HG03060 (cell line): Measurements from ENCODE around the gene LRRC32.

Experiments
- ATAC-seq: cut with Tn5 transposase; IDR thresholded peaks from one replicate; pipeline ENCODE4 v1.9.1; 2021; ENCODE audit warnings: low read depth, moderate number of reproducible peaks; ENCODE audit not compliant: unreplicated experiment

LRRC32 gene

DNA sequence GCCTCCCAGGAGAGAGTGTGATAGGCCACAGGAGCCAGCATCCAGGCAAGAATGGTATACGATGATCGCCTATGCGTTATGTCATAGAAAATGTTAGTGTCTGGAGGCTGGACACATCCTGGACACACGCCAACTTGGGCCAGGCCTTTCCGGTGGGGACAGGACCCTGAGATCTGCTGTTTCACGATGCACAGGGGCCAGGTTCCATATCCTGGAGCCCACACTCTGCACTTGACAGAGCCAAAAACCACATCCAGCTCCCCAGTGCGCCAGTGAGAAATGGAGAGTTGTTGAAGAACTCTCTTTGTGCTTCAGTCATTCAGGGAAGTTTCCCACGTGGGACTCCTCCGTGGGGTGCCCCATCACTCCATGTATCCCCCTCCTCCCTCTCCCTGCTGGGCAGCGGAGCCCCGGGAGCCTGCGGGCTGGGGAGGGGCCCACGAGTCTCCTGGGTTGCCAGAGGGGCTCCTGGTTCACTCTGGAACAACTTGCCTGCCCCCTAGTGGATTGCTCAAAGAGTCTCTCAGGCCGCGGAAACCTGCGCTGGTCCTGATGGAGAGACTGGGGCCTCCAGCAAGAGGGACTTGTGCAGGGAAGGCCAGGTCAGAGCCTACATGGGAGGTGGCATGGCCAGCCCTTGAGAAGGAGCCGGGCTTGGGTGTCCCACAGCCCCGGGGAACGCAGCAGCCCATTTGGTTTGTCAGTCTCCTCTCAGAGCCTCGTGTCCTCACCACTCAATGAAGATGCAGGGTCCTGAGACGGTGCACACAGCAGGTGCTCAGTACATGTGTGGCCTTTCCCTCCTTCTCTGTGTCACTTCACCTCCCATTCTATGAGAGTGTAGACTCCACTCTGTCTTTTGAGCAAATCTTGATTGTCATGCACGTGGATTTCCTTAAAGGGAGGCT lies 10.2 kb upstream of the LRRC32 start:
- no peak for ATAC-seq

DNA sequence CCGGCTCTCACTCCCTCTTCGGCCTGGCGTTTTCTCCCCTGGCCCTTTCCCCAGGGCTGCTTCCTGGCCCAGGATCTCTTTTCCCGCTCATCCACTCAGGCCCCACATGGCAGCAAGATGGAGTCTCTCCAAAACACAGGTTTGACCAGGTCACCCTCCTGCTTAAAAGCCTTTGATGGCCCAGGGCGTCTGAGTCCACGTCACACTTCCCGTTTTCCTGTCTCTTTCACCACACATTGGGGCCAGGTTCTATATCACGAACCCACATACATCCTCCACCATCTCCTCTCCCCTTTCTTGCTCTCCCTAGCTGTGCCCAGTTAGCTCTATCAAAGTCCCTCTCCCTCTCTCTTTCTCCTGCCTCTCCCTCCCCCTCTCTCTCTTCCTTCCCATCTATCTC lies 7.8 kb upstream of the LRRC32 start:
- ATAC-seq = no peak

DNA sequence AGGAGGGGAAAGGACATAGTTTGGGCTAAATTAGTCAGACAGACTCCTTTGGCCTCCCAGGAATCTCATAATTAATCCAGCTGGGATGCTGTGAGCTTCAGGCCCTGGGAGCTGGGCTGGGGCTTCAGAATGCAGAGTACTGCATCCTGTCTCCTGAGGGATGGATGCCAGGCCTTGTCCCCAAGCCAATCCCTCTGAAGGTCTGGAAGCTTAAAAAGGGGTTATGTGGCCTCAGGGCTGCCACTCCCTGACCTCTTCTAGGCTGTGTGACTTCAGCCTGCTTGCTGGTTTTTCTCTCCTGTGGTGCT lies 6.9 kb upstream of the LRRC32 start:
- no peak for ATAC-seq

DNA sequence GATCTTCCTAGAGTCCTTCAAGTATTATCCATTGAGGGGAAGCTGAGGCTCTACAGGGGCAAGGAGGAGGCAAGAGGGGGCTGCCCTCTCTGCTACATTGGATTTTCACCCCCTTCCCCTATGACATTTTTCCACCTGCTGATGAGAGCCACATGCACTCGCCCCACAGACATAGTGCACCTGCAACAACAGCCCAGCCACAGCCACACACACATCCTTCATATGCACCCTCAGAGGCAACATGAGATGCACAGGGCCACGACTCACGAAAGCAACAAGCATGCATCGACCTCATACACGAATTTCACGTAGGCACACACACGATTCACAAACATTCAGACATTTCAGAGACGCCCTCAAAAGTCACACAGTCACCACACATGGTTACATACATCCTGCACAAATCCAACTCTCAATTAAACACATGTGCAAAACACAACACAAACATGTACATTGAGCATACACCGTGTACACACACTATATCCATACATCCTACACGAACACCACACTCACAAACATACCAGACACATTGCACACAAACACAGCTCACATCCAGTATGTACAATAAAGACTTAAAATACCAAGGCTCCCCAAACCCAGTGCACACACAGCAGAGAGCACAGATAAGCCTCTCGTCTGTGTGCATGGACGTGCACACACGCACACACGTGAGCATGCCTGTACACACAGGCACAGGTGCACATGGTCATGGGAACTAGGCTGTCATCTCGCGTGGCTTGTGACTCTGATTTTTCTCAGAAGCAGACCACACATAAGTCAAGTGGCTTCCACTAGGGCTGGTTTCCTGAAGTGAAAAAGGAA lies 6.3 kb upstream of the LRRC32 start:
- no peak for ATAC-seq

DNA sequence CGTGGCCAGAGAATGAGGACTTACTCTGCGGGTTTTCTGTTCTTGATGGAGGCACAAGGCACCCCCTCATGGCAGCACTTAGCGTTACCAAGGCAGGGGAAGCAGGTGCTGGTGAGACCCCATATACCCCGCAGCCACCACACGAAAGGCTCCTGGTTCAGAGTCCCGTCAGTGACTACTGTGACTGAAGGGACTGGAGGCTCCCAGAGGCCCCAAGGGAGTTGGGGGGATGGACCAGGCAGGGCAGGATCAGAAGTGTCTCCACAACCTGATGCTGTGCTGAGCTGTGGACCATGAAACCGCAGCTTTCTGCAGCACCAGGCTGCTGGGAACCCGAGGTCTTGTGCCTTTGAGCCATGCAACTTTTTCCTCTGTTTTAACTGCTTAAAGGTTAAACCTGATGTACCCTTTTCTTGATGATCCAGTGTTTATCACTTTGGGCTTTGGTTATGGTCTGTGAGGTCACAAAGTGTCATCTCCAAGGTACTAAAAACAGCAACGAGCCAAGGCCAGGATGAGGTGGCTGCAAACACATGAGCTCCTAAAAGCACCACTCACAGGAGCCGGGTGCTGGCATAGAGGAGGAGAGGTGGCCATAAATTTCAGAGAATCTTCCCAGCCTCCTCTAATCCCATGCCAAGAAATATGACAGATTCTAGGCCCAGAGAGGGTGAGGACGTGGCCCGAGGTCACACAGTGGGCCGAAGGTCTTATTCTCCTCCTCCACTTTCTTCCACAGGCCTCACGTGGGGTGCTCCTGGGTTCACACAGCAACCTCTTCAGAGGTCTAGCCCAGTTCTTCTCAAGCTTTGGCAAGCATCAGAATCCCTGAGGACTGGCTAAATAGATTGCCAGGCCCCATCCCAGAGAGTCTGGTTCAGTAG lies 4.2 kb upstream of the LRRC32 start:
- ATAC-seq = no peak

DNA sequence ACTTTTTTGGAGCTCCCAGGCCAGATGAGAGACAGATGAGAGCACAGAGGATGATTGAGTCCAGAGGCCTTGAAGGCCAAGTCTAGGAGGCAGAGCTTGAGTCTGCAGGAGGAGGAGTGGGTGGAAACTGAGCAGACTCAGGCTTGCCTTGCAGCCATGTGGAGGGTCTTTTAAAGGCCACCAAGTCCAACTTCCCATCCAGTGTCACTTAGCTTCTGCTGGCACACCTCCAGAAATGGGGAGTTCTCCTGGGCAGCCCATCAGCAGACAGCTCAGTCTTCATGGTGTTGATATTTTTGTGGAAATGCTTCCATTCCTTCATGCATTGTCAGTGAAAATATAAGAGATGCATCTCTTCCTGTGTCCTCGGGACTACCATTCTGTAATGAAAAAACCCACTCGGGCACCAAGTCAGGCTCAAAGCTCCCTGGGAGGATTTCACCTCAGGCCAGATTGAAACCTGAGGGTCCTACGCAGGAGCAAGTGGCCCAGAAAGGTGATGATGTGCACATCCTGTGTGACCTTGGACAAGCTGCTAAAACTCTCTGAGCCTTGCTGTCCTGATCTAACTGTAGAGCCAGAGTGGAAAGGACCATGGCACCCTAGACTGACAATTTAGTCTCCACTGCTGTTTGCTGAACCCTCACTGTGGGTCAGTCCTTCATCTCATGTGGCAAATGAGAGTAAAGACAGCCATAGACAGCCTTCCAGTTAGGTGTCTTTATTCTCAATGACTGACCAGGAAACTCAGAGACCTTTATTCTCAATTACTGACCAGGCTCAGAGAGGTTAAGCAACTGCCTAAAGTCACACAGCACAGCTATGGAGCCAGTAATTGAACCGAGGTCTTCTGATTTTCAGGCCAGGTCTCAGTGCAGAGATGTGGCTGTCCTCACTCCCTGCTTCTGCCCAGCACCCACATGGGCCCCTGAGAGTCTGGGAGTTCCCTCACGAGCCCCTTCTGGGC lies 2.9 kb upstream of the LRRC32 start:
- ATAC-seq = no peak

DNA sequence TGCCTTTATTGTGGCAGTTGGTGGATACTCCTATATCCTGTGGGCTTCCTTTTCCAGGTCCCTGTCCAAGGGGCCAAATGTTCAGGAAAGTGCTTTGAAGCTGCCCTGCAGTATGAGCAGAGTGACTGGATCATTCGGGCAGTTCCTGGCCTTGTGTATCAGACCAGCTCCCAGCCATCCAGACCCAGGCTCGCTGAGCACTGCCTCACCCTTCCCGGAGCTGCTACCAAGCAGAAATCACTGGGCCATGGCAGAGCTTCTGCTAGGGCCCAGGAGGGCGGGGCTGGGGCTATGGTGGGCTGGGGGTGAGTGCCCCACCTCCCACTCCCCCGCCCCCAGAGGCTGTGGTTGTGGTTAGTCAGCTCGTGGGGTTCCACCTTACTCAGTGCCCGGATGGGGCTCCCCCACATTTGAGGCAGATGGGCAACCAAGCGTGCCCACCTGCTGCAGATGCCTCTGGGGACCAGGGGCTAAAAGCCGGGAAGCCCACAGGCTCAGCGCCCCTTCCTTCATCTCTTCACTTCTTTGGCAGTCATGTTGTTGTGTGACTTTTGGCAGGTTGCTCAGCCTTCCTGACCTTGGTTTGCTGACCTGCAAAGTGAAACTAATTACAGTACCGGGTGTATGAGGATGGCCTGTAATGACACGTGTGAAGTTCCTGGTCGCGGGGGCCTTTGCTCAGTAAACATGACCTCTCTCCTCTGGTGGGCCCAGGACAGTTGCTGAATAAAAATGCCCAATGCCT lies 2.1 kb upstream of the LRRC32 start:
- peak; percentile 61 for ATAC-seq

DNA sequence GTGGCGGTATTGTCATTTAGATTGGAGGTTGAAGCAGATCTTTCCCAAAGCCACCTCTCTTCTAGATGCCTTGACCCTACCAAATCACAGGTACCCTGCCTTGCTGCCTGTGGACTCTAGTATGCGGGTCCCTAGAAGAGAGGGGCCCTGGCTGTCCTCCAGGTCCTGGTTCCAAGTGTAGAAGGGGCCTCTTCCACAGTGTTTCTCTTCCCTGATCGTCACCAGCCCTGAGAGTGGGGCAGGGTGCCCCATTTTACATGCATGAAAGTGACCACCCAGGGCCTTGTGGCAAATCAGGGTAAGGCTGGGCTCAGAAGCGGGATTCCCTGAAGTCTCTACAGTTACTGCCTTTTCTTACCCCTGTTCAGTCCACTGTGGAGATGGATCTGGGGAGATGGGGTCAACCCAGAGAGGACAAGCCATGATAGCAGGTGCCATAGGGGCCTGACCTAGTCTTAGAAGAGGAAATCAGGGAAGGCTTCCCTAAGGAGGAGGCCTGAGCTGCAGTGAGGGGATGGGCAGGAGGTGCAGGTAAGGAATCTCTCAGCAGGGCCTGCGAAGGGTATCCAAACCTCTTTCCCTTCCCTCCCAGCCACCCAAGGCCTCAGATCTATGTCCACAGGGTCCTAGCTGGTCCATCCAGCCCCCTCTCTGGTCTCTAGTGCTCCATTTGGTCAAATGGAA lies 1.2 kb upstream of the LRRC32 start:
- ATAC-seq = no peak

DNA sequence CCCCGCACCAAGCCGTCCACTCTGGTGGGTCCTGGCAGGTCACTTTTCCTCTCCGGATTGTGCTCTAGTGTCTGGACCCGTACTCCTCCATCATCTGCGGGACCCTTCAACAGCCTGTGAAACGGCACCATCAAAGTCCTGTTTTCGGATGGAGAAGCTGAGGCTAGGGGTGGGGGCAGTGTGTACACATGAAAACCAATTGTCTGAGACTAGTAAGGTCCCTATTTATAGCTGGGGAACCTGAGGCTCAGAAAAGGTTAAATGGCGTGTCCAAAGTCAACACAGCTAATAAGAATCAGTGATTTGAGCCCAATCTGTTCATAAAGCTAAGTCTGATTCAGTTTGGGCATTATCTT lies 668 bp upstream of the LRRC32 start:
- ATAC-seq = no peak

DNA sequence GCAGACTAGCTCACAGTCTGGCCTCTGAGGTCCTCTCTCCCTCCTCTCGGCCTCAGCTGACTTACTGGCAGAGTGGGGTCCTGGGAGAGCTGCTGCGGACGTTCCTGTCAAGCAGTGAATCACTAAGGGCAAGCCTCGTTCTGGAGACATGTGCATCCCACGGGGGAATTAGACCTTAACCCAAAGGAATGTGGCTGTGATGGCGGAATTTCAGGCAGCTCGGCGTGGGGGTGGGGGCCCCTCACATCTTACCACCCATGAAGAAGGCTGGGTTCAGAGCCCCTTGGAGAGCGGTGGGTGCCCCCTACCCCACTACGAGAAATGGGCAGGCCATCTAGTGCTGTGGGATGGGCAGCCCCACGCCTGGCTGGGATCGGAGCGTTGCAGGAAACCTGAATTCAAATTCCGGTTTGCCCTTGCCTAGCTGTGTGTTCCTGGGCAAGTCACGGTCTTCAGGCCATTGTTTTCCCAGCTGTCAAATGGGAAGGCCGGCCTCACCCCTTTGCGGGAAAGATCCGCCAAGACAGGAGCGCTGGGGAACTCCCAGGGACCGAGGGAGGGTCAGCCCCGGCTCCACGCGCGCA lies 554 bp downstream of the LRRC32 start:
- no peak for ATAC-seq

DNA sequence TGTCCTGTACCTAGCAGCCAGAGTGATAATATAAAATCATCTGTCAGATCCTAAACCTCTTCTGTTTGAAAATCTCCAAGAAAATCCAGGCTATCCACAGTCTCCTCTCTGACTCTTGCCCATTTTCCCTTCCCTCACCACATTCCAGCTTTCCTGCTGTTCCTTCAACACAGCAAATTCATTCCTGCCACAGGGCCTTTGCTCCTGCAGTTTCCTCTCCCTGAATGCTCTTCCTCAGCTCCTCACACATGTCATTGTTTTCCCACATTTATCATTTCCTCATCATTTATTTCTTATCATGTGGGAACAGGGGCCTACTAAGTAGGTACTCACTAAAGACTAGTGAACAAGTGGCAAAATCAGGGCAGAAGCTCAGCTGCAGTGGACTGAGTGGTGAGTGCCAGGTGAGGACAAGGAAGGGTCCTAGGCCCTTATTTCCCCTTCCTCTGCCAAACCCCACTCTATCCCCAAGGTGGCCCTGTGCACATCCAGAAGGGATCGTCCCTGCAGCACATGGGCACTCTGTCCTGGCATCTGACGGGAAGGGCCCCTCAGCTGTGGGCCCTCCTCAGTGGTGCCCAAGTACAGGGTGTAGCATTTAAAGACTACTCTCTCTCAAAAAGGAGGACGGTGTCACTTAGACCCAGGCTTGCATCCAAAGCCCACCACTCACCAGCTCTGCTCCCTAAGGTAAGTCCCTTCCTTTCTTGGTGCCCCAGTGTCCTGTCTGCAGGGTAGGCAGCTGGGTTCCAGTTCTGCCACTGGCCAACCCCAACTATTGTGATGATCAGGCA lies 2.0 kb downstream of the LRRC32 start:
- no peak for ATAC-seq

DNA sequence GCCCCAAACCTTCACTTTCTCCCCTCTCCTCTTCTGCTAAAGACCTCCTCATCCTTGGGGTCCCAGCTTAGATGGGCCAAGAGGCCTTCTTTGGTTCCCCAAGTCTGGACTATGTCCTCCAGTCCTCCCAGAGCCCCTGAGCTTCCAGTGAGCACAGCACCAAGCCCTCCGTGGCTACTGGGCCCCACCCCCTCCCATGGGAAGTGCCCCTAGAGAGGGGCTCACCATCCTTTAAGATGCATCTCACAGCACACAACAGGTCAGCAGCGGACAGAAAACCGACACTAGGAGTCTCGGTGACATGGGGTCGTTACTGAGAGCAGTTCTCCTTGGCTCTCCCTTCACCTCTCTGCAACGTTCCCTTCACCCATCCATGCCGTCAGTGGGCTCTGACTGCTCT lies 2.7 kb downstream of the LRRC32 start:
- ATAC-seq = no peak

DNA sequence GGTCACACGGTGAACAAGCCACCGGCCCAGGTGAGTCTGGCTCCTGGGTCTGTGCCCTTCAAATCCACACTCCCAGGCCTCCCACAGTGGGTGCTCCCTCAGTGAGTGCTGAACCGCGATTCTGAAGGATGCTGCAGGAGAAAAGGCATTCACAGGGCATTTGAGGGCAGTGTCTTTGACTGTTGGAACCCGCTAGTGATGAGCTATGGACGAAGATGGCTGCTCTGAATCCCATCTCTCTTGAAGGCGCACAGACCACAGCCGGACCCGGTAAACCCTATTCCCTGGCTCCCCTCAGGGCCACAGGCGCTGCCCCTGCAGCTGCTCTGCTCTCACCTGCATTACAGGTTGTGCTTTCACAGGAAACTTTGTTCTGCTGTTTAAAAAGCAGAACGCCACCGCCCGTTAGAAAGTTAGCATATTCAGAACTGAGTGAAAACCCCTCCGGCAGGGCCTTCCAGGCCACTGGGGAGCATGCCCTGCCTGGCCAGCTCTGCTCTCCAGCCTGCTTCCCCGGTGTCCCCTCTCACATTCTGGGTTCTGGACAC lies 3.2 kb downstream of the LRRC32 start:
- ATAC-seq = no peak

DNA sequence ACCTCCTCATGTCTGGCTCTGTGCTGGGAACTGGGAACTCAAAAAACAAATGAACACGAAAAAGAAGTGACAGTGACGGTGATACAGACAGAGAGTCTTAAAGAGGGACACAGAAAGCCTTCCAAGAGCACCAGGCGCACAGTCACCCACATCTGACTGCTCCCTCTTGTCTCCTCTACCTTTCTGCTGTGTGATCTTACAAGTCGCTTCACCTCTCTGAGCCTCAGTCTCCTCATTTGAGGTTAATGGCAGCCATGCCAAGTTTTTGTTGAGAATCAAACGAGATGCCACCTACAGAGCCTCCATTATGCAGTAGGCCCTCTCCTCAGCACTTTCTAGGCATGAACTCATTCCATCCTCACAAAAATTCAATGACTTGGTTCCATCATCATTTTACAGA lies 3.7 kb downstream of the LRRC32 start:
- ATAC-seq = no peak

DNA sequence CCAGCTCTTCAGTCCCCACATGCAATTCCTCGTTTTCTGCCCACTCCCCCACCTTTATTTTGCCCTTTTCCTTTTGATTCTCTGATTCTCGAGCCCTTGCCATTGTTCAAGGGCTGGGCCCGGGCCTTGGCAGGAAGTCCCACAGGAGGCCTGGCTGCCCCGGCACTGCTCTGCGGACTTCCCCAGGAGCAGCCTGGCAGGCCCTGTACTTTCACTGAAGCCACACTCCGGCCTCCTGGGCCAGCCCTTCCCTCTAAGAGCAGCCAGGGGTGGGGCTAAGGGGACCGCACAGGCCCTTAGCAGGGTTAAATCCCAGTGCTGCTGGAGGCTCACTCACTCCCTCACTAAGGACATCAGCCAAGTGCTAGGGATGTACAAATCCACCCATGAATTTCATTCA lies 4.1 kb downstream of the LRRC32 start:
- no peak for ATAC-seq

DNA sequence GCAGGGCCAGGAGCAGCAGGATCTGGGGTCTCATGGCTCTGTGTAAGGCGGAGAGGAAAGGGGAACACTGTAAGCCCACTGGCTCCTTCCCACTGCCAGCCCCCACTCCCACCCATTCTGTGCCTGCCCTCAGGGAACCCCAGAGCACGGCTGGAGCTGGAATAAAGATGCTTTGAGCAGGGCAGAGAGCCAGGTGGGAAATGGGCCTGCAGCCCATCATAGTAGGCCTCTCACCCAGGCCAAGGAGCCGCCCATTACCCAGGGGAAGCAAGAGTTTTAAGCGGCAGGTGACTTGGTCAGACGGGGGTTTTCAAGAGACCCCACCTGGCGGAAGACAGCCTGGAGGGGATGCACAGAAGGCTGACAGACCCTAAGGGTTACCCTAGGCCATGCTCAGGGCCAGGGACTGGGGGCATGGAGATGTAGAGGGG lies 4.6 kb downstream of the LRRC32 start:
- no peak for ATAC-seq

DNA sequence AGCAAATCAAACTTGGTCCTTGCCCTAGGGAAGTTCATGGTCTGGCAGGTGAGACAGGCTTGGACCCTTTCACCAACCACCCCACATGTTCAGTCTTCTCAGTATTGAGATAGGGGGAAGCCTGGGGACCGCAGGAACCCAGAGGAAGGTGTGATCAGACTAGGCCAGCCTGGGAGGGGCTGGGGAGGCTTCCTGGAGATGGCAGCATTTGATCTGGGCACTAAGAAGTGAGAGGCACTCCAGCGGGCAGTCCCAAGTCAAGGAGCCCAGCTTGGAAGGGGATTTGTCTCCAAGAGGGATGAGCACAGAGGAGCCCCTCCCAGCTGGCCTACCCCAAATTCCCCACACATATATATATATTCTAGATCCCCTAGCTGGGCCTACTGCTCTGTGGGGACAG lies 5.4 kb downstream of the LRRC32 start:
- ATAC-seq = no peak
